Left kidney (tissue), 2 donors: Measurements from ENCODE around the gene MIA. TPM values are rescaled to one million over a fixed set of nuclear protein-coding genes. Genes with fewer than 3 reads are reported as not detected.
"Not testable (repeated sequence)": the region's sequence is repeated elsewhere in the genome, so short reads cannot be mapped to it uniquely, and the experiment has no call there.

ENCODE experiments used
- DNase-seq: peaks from one replicate; pipeline ENCODE4 v3.0.0-alpha.2; 2013
- polyA plus RNA-seq: library from polyadenylated mRNA; unstranded; fragments of 120-200 nt; gene quantifications from one replicate; pipeline ENCODE4 v1.2.1, GENCODE V29; 2013; ENCODE audit not compliant: insufficient read length

The MIA gene
- polyA plus RNA-seq, 1 donor: 4.2 TPM

GRCh38 chr19:40803170-40803856, 28.0 kb downstream of the MIA start:
- DNase-seq: no peak

- DNase-seq: no peak
Observed at GRCh38 chr19:40803857-40804782, 28.8 kb downstream of the MIA start.

- DNase-seq: no peak
Observed at GRCh38 chr19:40804783-40805242, 29.5 kb downstream of the MIA start.

- no peak for DNase-seq
Observed at GRCh38 chr19:40805258-40805868, 30.0 kb downstream of the MIA start.

GRCh38 chr19:40806423-40807146, 31.3 kb downstream of the MIA start:
- peak; percentile 96 for DNase-seq

- DNase-seq: no peak
Observed at GRCh38 chr19:40807147-40808020, 32.1 kb downstream of the MIA start.

- no peak for DNase-seq
Observed at GRCh38 chr19:40808021-40808325, 32.7 kb downstream of the MIA start.

GRCh38 chr19:40808497-40808896, 33.2 kb downstream of the MIA start:
- no peak for DNase-seq

- no peak for DNase-seq
Observed at GRCh38 chr19:40809358-40810086, 34.2 kb downstream of the MIA start.

- DNase-seq: no peak
Observed at GRCh38 chr19:40810160-40810559, 34.8 kb downstream of the MIA start.

- DNase-seq: peak; percentile 71
Observed at GRCh38 chr19:40810649-40811408, 35.5 kb downstream of the MIA start.

GRCh38 chr19:40811478-40812341, 36.4 kb downstream of the MIA start:
- no peak for DNase-seq

- DNase-seq: not testable (repeated sequence)
Observed at GRCh38 chr19:40812571-40812970, 37.2 kb downstream of the MIA start.

GRCh38 chr19:40813182-40813581, 37.9 kb downstream of the MIA start:
- DNase-seq: no peak

GRCh38 chr19:40815223-40815622, 39.9 kb downstream of the MIA start:
- DNase-seq: no peak

GRCh38 chr19:40818480-40819399, 43.4 kb downstream of the MIA start:
- DNase-seq: not testable (repeated sequence)

GRCh38 chr19:40819479-40820234, 44.3 kb downstream of the MIA start:
- not testable (repeated sequence) for DNase-seq
